C4-2B (cell line): Measurements from ENCODE around the gene COPG2.

Experiments
- H3K27ac ChIP-seq: fragments of 450-650 bp; 2 replicates; pipeline ENCODE4 v1.5.1; 2017
- CTCF ChIP-seq: fragments of 450-650 bp; conservative IDR thresholded peaks from 2 replicates; pipeline ENCODE4 v1.5.1; 2017; ENCODE audit warnings: mild to moderate bottlenecking
- ZFX ChIP-seq: fragments of 450-650 bp; IDR thresholded peaks from 2 replicates; pipeline ENCODE4 v1.6.1; 2017

COPG2 gene

GRCh38 chr7:130668258-130669084, at the start of gene COPG2:
COPG2 (minus strand) TSS chr7:130668748; CDS start chr7:130668668, 80 bp downstream.
- TF ChIP-seq CTCF (no peak; the same call in 1 of the 2 replicates), ZFX (peak; percentile 53; the same call in 1 of the 2 replicates)
- peak within 1 kb of the TSS; percentile 69 for H3K27ac ChIP-seq

- H3K27ac ChIP-seq, result no peak overlapping the region
- TF ChIP-seq CTCF (no peak), ZFX (no peak)
Observed at GRCh38 chr7:130712416-130712815, 43.9 kb upstream of the COPG2 start.

GRCh38 chr7:130708766-130709165, 40.2 kb upstream of the COPG2 start:
- H3K27ac ChIP-seq, result no peak overlapping the region
- TF ChIP-seq ZFX (no peak), CTCF (no peak)

GRCh38 chr7:130708001-130708400, 39.5 kb upstream of the COPG2 start:
- no peak for TF ChIP-seq CTCF
- TF ChIP-seq ZFX, result no peak
- H3K27ac ChIP-seq, result no peak overlapping the region

- no peak overlapping the region for H3K27ac ChIP-seq
- TF ChIP-seq ZFX (no peak), CTCF (no peak)
Observed at GRCh38 chr7:130703851-130704250, 35.3 kb upstream of the COPG2 start.

GRCh38 chr7:130701650-130702049, 33.1 kb upstream of the COPG2 start:
- TF ChIP-seq ZFX, result no peak
- no peak for TF ChIP-seq CTCF
- no peak overlapping the region for H3K27ac ChIP-seq

GRCh38 chr7:130700760-130701159, 32.2 kb upstream of the COPG2 start:
- TF ChIP-seq CTCF, result no peak
- no peak for TF ChIP-seq ZFX
- H3K27ac ChIP-seq, result no peak overlapping the region
